GM12864 (cell line): ENCODE results near the gene LARGE1.

Experiments used
- DNase-seq: peaks from one replicate; pipeline ENCODE4 v3.0.0-alpha.2; 2011; ENCODE audit warnings: low read depth
- H3K4me3 ChIP-seq: 2 replicates; pipeline ENCODE4 v1.5.1; 2011; ENCODE audit warnings: mild to moderate bottlenecking, low read depth, low read length, control low read depth
- TF ChIP-seq, protein P1 (sequence below): IDR thresholded peaks from 2 replicates; pipeline ENCODE4 v1.5.1; 2011; ENCODE audit warnings: low read depth, mild to moderate bottlenecking, moderate library complexity, low read length, control low read depth, inconsistent platforms; ENCODE audit errors: missing control alignments

LARGE1 gene

DNA sequence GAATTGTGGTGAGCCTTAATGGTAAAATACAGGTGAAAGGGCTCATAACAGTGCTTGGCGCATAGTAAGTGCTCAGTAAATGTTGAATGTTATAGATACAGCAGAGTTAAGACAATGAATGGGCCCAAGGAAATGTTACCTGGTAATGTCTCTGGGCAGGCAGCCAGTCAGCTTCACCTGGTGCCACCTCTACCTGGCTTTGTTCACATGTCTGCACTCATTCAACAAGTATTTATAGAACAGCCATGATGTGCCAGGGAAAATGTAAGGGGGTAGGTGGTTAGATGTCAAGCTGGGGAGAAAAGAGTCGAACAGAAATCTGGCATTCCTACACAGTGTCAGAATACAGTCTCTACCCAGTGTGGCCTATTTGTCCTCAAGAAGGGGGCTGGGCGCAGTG lies 623.3 kb downstream of the LARGE1 start:
- no peak overlapping the region for H3K4me3 ChIP-seq
- TF ChIP-seq, protein P1, sequence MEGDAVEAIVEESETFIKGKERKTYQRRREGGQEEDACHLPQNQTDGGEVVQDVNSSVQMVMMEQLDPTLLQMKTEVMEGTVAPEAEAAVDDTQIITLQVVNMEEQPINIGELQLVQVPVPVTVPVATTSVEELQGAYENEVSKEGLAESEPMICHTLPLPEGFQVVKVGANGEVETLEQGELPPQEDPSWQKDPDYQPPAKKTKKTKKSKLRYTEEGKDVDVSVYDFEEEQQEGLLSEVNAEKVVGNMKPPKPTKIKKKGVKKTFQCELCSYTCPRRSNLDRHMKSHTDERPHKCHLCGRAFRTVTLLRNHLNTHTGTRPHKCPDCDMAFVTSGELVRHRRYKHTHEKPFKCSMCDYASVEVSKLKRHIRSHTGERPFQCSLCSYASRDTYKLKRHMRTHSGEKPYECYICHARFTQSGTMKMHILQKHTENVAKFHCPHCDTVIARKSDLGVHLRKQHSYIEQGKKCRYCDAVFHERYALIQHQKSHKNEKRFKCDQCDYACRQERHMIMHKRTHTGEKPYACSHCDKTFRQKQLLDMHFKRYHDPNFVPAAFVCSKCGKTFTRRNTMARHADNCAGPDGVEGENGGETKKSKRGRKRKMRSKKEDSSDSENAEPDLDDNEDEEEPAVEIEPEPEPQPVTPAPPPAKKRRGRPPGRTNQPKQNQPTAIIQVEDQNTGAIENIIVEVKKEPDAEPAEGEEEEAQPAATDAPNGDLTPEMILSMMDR, result no peak

DNA sequence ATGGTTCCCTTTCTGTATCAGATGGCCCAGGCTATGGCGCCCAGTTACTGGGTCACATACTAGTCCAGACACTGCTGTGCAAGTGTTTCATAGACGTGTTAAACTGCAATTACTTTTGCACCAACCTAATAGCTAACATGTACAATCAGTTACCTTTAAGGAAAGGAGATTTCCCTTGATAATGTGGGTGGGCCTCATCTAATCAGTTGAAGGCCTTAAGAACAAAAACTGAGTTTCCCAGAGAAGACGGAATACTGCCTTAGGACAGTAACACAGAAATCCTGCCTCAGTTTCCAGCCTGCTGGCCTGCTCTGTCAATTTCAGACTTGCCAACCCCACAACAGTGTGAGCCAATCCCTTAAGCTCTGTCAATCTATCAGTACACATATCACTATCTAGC lies 632.2 kb downstream of the LARGE1 start:
- TF ChIP-seq, protein P1, result no peak
- no peak for DNase-seq
- H3K4me3 ChIP-seq, result no peak overlapping the region

More for the DNA sequence above, 623.3 kb downstream of the LARGE1 start:
- no peak for DNase-seq

DNA sequence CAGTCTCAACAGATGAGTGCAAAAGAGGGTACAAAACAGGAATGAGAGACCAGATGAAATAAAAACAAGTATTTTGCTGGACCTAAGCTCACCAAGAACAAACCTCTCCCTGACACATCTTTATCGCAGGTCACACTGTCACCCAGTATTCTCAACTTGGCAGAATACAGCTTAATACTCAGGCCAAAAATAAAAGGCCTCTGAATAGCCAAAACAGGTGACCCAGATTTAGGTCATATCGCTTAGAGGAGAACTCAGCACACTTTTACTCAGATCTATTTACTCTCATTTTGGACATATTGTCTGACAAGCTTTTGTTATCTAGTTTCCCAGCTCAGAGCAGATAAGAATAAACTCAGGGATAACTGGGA lies 645.2 kb downstream of the LARGE1 start:
- no peak overlapping the region for H3K4me3 ChIP-seq
- TF ChIP-seq, protein P1, result no peak
- no peak for DNase-seq

DNA sequence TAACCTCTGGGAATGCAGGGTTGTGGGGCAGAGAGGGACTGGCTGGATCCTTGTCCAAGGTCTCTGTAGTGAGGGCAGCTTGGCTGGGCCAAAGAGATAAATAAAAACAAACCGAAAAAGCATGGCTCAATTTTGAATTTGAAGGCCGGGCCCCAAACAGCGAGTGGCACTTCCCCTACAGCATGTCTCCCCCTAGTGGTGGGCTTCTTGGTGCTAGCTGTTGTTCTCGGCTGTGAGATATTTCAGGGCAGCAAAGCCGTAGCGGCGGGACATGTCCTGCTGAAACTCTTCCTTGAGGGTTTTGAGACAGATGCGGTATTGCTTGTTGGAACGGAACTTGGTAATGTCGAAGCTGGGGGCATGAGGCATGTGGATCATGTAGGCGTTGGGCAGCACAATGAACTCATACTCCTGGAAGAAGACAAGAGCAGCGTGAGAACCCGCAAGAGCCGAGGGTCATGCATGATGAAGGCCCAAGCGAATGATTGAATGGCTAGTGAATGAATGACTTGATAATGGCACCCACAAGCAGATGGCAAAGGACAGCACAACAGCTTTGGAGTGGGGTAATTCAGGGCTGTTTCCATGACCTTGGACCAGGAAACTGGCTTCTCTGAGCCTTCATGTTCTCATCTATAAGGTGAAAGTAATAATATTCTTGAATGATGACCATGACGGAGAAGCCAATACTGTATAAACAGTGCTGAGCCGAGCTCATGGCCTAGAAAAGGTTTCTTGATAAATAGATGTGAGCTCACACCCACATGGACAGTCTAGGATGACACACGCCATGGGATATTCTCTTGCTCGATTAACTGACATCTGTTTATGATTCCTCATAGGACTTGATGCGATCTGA lies 645.8 kb downstream of the LARGE1 start:
- no peak overlapping the region for H3K4me3 ChIP-seq
- TF ChIP-seq, protein P1, result peak; percentile 93
- DNase-seq, result no peak

DNA sequence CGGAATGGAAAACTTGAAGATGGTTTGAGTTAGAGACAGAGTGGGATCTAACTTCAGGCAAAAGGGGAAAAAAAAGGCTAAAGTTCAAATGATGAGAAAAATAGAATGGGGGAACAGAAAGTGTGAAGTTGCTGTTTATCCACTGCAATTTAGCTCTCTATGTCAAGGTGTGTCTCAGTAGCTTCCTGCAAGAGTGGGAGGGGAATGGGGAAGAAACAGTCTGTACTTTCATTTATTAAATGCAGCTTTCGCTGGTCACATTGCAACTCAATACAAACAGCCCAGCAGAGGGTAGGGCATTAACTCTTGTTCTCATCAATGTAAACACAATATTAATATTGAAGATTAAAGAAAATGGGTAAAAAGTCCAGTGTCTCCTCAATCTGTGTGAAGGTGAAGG lies 647.4 kb downstream of the LARGE1 start:
- TF ChIP-seq, protein P1, result no peak
- DNase-seq, result no peak
- H3K4me3 ChIP-seq, result no peak overlapping the region

- TF ChIP-seq, protein P1, result no peak
- no peak overlapping the region for H3K4me3 ChIP-seq
- DNase-seq, result no peak
These were observed 648.1 kb downstream of the LARGE1 start for GRCh38 chr22:33272180-33272579.
